GM10847 (cell line): Measurements from ENCODE around the gene EMC1.

ENCODE experiments used
- POLR2A ChIP-seq: IDR thresholded peaks from 2 replicates; pipeline ENCODE4 v1.6.1; 2011; ENCODE audit not compliant: insufficient read length; ENCODE audit errors: extremely low read depth

EMC1 gene

DNA sequence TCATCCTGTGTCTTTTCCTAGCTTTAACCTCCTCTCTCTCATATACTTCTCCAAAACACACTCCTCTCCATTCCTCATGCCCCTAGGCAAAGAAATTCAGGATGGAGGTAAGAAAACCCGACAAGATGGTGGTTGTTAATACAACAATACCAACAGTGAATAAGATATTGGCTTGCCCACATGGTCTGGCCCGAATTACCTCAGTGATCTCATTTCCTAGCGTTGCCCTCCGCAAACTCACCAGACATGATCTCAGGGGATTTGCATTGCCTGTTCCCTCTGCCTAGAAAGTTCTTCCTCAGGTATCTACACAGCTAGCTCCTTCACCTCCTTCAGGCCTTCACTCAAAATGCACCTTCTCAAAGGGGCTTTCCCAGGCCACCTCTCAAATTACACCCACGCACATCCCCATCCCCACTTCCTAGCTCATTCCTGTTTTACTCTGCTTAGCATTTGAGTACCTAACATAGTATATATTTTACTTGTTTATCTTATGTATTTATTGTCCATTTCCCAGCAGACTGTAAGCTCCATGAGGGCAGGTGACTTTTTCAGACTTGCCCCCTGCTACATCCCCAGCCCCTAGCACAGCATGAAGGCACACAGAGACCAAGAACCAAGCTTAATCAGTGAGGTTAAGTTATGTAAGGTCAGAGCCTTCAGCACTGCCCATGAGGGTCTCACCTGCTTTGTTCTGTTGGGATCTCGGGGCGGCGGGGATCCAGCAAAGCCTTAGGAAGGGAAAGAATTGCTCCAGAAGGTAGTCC lies 31.1 kb downstream of the EMC1 start:
- TF ChIP-seq POLR2A = no peak

DNA sequence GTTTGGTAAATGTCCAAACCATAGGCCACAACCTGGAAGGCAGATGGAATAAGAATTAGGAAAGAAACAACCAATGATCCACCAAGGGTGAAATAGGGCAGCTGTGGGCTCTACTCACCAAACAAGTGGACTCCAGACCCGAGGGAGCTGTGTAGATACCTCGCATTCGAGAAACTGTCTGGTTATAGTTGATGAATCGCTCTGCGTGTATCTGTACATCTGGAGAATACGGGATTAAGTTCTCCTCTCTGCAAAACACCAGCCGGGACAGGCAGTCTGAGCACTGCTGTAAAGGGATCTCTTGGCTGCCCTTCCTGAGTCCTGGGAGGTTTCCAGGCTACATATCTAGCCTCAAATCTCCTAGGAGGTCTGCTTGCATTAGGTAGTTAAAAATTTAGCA lies 31.9 kb downstream of the EMC1 start:
- no peak for TF ChIP-seq POLR2A

DNA sequence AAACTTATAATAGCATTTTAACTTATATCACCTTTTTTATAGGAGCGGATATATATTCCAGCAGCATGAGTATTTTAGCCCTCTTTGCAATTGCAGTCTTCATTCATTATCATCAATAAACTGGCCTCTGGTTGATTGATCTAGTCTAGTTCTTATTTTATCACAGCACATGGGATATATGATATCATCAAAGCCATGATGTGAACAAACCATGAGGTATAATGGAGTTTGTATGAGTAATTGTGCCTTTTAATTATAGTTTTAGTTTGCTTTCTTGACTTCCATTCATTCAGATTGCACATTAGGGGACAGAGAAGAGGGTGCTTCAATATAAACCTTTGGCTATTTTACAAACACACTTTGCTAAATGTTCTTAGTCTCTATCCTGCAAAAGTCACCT lies 37.7 kb downstream of the EMC1 start:
- no peak for TF ChIP-seq POLR2A

DNA sequence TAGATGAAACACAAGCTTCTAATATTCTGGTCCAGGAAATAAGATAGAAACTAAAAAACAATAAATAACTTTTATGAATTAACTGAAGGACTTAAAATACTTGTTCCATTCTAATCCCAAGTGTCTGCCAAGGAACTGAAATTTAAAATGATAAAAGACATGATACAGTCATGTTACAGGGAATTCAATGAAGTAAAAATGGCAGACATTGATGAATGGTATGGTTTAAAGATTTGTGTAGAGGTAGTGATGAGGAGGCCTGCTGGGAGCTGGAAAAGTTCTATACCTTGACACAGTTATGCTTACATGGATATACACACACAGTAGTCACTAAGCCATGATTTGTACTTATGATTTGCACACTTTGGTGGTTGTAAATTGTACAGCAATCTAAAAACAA lies 39.2 kb downstream of the EMC1 start:
- TF ChIP-seq POLR2A = no peak

DNA sequence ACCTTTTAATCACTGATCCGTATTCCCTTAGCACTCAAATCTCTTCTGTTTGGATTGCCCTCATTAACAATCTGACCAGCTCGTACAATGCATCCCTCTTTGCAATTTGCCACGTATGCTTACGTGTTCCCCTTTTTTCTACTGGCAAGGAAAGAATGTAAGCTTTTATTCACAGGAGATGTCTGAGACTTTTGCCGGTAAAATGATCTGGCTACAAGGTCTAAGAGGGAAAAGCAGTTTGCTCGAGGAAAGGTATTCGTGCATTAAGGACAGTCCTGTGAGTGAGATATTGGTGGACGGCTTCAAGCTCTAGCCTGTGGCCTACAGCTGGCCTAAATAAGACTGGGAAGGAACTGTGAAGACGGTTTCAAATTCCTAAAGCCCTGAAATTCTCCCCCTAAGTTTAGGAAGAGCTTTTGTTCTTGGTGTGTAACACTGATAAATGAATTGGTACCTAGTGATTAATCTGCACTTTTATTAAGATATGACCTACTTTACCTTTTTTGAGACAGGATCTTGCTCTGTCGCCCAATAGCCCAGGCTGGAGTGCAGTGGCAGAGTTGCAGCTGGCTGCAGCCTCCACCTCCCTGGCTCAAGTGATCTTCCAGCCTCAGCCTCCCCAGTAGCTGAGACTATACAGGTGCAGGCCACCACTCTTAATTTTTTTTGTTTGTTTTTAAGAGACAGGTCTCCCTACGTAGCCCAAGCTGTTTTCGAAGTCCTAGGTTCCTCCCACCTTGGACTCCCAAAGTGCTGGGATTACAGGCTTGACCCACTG lies 40.4 kb downstream of the EMC1 start:
- no peak for TF ChIP-seq POLR2A

GRCh38 chr1:19209990-19210771 lies 41.1 kb downstream of the EMC1 start, which contains the start of gene UBR4:
Gene UBR4 (minus strand): TSS chr1:19210266. CDS start chr1:19210248, 18 bp downstream.
- peak; percentile 87 for TF ChIP-seq POLR2A

DNA sequence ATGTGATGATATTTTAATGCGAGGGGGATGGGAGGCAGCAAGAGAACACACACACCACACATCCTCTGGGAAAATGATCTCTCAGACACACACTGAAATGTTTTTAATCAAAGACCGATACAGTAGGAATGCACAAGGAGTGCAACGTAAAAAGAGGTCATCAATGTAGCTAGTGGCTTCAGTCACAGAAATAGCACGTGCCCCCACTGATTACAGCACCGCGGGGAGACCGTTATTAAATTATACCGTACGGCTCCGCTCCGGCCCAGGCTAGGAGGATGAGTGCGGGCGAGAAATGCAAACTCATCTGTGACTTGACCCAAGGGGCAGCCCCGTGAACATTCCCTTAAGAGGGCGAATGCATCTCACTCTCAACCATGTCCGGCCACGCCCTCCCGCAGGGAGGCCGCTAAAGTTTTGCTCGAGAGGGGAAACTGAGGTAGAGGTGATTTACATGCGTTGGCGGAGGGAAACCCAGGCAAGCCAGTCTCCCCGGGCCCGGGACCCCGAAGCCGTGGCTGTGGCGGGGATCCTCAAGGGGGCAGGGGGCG lies 41.8 kb downstream of the EMC1 start:
- no peak for TF ChIP-seq POLR2A

GRCh38 chr1:19208710-19209438 lies 42.5 kb downstream of the EMC1 start:
- no peak for TF ChIP-seq POLR2A

DNA sequence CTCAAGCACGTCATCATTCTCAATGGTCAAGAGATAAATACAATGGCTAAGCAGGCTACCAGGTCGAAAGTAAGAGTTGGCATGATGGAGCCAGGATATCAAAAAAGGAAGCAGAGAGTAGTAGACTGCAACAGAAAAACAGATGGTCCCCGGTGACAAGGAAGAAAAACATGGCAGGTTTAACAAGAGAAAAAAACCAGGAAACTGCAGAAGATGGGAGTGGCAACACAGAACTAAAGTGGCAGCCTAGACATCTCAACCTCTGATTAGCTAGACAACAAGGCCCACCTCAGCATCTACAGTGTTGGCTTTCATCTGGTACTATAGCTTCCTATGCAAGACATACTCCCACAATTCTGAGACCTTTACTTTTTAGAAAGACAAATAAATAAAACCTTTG lies 44.4 kb downstream of the EMC1 start:
- no peak for TF ChIP-seq POLR2A

GRCh38 chr1:19205845-19206244 lies 45.5 kb downstream of the EMC1 start:
- no peak for TF ChIP-seq POLR2A

DNA sequence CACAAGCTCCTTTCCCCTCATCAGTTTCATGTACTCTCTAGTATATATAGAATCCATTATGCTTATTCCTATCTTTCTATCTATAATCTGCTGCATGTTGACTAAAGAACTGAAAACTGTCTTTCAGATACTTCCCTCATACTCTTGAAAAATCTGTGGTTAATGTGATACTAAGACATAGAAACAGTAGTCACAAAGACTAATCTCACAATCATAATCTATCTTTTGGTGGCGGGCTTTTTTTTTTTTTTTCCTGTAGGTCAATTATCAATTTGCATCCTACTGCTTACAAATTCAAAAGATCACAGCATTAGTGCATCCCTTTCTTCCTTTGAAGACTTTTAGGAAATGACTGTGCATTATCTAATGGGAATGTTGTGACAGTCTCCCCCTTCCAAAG lies 45.9 kb downstream of the EMC1 start:
- no peak for TF ChIP-seq POLR2A

DNA sequence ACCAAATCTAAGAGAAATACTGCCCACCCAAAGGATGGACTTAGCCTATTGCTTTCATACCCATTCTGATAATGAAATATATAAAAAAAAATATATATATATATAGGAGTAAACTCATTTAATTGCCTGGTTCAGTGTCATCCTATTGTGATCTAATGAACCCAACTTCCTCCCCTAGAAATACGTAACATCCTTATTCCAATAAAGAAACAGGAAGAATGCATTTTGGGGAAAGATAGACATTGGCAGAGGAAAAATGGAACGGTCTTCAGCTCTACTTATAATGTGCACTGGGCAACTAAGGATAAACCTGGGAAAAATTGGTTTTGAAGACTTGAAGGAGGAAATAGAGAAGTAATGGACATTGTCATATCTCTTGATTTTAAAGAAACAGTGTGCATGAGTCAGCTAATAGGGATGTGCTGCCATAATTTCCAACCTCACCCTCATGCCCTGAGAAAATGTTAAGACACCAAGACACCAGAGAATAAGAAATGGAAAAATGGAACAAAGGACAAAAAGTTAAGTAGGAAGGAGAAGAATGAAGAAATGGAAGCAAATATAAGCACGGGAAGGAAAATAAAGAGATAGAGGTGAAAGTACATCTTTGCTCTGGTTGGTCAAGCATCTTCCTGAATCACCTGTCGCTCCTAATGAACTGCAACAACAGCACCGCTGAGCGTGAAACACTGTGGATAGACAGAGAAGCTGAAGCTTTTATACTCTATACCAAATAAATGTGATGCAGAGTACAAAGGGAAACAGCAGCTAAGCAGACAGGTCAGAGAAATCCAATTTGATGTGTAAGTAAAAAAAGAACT lies 46.7 kb downstream of the EMC1 start:
- no peak for TF ChIP-seq POLR2A

GRCh38 chr1:19203440-19203839 lies 47.9 kb downstream of the EMC1 start:
- TF ChIP-seq POLR2A = no peak

GRCh38 chr1:19202396-19202795 lies 48.9 kb downstream of the EMC1 start:
- TF ChIP-seq POLR2A = no peak

- TF ChIP-seq POLR2A = no peak
These were observed 51.2 kb downstream of the EMC1 start for GRCh38 chr1:19199969-19200604.
